NOMO-1 (cell line): ENCODE results near the gene ATXN2.

ENCODE experiments used
- DNase-seq, 2 experiments: peaks; one replicate each; lab custom pipeline; 2025; ENCODE audit not compliant: unreplicated experiment in 2 of 2; lab: John Stamatoyannopoulos, UW

ATXN2 gene

GRCh38 chr12:111454716-111455447 lies 144.2 kb downstream of the ATXN2 start:
- DNase-seq, result no peak

- no peak for DNase-seq
Measured at GRCh38 chr12:111454311-111454710, 144.8 kb downstream of the ATXN2 start.

- no peak for DNase-seq
Measured at GRCh38 chr12:111453071-111453989, 145.8 kb downstream of the ATXN2 start.

GRCh38 chr12:111451649-111452129 lies 147.4 kb downstream of the ATXN2 start:
- peak; percentile 47 to 67 for DNase-seq

- no peak for DNase-seq
Measured at GRCh38 chr12:111451232-111451631, 147.9 kb downstream of the ATXN2 start.

- DNase-seq, result no peak
Measured at GRCh38 chr12:111450676-111451075, 148.4 kb downstream of the ATXN2 start.

GRCh38 chr12:111448846-111449790 lies 150.0 kb downstream of the ATXN2 start:
- DNase-seq, result no peak

- no peak for DNase-seq
Measured at GRCh38 chr12:111448266-111448830, 150.8 kb downstream of the ATXN2 start.

GRCh38 chr12:111447571-111448265 lies 151.4 kb downstream of the ATXN2 start:
- DNase-seq, result no peak

- no peak for DNase-seq
Measured at GRCh38 chr12:111446631-111447570, 152.2 kb downstream of the ATXN2 start.

- DNase-seq, result no peak
Measured at GRCh38 chr12:111445726-111446581, 153.2 kb downstream of the ATXN2 start.

- DNase-seq, result peak; percentile 84 to 93
Measured at GRCh38 chr12:111444925-111445725, 154.0 kb downstream of the ATXN2 start.

GRCh38 chr12:111444314-111444924 lies 154.7 kb downstream of the ATXN2 start:
- DNase-seq, result no peak

GRCh38 chr12:111443586-111443985 lies 155.5 kb downstream of the ATXN2 start:
- DNase-seq, result peak in 1 of 2 experiments; percentile 13

GRCh38 chr12:111443086-111443485 lies 156.0 kb downstream of the ATXN2 start:
- DNase-seq, result no peak

GRCh38 chr12:111442301-111443045 lies 156.6 kb downstream of the ATXN2 start:
- DNase-seq, result no peak
